Right ventricle myocardium superior (tissue), 1 donor: Measurements from ENCODE around the gene CHRNB2. TPM values are rescaled to one million over a fixed set of nuclear protein-coding genes. Genes with fewer than 3 reads are reported as not detected.

Experiments
- ATAC-seq: fragments of 200-7000 bp; cut with Tn5 transposase; one replicate; pipeline ENCODE4 v1.9.1; 2020; ENCODE audit warnings: mild to moderate bottlenecking; ENCODE audit not compliant: poor library complexity
- DNase-seq: peaks from one replicate; pipeline ENCODE4 v3.0.0-alpha.2; 2020
- intact Hi-C: fragments of 100-400 bp; cut with DNase I; formaldehyde crosslinking; loops from one replicate; pipeline ENCODE4 v1.11.2; 2022
- total RNA-seq: library from RNA; stranded (reverse); fragmentation: NEBNext Ultra II Directional; extraction: Animal tissue kit (Norgen Biotek cat#: 25700); gene quantifications from one replicate; pipeline ENCODE4 v1.2.1, GENCODE V29; 2021
- donor health status: DM: no; HTN: yes; CAD: no; lungs with severe emphysema.

The CHRNB2 gene
- total RNA-seq, 1 donor from 2014 or later, result not detected

DNA sequence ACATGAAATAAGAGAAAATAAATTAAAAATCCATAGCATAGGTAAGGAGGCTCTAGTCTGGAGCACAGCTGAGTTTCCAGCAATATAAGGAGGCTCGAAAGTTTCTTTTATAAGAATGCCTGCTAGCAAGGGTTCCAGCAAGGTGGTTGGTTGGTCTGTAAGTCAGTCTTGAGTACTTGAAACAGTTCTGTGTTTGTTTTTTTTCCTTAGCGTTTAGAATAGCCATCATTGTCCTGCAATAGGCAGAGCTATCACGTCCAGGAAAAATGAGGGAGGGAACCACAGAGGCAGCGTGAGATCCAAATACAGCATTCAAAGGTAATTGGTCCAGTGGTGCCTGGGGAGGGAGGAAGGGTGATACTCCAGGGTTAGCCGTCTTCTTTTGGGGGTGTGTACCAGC lies 17.5 kb upstream of the CHRNB2 start:
- intact Hi-C loops, result no loop called here
- DNase-seq (no peak), ATAC-seq (no peak)

DNA sequence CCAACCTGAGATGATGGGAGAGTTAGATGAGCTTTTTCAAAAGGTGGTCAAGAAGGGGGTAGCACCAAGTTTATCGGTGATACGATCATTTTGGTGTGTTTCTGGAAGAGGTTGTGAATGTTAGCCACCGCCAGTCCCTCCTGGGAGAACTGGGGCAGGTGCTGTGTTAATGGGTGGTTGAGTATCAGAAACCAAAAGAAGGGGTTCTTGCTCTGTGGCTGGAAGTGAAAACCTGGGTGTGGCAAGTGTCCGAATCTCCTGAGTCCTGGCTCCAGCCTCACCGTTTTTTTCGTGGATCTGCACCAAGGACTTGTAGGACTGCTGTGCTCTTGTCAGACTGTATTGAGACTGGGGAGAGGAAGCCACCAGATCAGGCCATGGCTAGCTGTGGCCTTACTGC lies 16.9 kb upstream of the CHRNB2 start:
- ATAC-seq, result no peak
- intact Hi-C loops, result no loop called here
- DNase-seq, result no peak

DNA sequence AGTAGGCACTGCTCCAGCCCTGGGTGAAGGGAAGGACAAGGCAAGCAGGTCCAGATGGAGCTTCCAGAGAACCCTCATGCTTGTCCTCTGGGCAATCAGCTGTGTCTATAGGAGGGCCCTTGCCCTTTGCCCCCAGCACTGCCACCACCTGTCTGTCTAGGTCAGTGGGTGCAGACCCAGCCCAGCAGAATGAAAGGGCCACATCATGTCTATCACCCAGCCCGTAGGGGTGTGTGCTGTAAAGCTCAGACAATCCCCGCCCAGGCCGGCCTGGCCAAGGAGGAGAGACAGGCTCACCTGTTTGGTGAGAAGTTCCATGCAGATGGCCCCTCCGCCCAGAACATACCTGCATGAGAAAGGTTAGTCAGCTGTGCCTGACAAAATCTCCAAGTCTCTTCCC lies 16.1 kb upstream of the CHRNB2 start:
- no peak for DNase-seq
- intact Hi-C loops, result no loop called here

DNA sequence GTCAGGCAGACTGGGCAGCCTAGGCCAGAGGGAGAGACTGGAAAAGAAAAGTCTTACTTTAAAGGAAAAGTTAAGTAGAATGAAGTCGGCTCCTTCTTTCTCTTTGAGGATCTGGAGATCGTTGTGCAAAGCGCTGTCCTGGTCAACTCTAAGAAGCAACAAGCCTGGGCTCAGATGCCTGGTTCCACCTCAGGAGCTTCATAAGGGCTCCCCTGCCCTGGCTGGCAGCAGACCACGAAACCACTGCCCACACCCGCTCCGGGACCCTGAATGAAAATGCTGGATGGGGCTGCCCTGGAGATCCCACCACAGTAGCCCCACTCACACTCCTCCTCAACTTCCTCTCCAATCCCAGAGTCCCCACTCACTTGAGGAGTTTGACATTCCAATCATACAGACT lies 15.5 kb upstream of the CHRNB2 start:
- DNase-seq, result no peak
- no peak for ATAC-seq
- intact Hi-C loops, result no loop called here

More for the DNA sequence above, 16.1 kb upstream of the CHRNB2 start:
- ATAC-seq, result no peak

DNA sequence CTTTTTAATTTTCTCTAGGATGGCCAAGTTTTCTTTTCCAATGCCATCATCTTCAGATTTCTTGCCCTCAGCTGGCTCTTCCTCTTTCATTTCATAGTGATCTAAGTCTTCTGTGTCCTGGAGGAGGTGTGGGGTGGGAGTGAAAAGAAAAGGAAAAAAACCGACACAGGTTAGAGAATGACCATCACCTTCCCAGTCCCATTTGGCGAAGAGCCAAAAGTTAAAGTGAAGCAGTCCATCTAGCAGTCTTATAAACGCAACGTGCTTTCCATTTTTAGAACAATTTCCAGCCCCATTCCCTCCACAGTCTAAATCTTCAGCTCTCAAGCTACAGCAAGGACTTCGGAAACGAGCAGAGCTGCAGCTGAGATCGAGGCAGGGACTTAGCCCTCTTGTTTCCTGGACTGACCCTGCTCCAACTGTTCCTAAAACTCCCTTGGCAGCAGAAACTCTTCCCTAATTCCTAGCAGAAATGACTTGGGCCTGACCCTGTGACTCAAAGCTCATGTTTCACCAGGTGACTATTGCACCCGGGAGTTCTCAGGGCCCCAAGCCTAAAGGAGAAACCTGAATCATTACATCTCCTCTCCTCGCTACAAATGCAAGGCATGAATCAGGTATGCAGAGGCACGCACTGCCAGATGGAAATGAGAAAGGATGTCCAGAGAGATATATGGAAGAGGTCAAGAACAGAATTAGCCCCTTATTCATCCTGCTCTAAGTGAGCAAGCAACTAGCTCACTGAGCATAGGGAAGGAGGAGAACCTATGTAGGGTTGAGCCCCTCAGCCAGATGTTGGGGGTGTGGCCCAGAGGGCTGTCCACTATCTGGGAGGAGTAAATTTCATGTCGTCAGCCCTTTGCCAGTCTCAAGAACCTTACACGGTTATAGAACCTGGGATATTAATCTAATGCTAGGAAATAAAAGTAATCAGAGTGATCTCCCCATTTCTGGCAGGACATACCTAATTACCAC lies 14.2 kb upstream of the CHRNB2 start:
- DNase-seq (no peak), ATAC-seq (no peak)
- intact Hi-C loops, result no loop called here

DNA sequence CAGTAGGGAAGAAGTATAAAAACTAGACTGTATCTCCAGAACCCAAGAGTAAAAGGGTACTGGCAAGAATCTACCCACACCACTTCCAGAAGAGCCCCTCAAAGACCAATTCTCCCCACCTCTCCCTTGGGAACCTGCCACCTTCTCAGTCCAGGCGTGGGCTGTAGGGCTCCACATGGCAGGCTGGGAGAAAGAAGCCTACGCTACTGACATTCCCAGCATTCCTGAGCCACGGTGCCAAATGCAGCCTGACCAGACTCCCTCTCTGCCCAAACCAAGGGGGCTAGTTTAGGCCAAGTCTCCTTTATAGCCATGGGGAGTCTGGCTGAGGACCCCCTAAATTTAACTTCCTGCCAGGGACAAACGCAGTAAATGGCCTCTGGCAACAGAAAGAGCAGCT lies 11.2 kb upstream of the CHRNB2 start:
- intact Hi-C loops, result no loop called here
- peak; percentile 51 for DNase-seq
- ATAC-seq, result no peak

DNA sequence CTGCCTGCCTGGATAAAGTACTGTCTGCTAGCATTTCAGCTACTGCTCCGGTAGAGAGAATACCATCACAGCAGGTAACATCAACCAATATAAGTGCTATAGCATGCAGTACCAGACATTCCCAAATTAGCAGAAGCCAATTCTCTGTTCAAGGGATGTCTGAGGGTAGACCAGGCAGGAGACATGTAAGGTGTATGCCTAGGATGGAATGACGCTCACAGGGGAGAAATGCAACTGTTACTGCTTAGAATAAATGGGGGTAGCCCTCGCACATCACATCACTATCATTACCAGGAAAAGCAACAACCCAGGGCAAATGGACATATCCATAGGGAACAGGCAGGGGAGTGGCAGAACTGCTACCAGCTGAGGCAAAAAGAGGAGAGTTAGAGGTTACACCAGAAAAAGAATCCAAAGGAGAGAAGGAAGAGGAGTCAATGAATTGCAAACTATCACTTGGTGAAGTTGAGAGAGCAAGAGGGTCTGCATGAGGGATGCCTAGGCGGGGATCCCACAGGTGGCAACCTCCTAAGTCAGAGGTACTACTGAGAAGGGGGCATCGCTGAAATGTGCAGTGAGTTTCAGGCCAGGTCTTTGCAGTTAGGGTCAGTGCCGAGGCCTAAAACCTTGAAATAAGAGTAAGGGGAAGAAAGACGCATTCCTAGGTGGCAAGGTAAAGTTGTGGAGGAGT lies 10.2 kb upstream of the CHRNB2 start:
- no peak for ATAC-seq
- DNase-seq, result no peak
- intact Hi-C loops, result no loop called here

DNA sequence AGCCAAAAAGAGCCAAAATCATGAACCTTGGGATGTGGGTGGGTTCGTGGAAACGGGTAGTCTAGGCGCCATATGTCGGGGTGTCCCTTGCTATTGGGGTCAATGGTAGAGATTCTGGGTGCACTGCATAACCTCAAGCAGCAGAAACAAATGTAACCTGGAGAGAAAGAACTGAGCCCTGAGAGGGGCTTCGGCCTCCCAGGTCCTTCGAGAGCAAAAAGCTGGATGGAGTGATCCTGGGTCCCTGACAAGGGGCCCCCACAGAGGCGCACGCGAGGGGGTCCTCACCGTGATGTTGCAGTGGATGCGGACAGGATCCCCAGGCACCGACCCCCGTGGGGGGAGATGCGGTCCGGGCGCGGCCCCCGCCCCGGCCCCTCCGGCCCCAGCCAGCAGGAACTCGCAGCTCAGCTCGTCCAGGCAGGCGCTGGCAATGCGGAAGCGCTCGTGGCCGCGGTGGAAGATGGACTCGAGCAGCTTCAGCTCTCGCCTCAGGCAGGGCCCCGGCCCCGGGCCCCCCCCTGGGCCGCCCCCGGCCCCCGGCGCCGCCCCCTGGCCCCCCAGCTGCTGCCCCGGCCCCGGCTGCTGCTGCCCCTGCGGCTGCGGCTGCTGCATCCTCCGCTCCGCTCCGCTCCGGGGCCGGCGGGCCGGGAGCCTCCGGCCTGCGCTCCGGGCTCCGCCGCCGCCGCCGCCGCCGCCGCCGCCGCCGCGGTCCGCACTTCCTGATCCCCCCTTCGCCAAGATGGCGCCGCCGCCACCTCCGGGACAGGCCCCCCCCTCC lies 9.4 kb upstream of the CHRNB2 start, which contains the start of gene UBE2Q1:
TSS of gene UBE2Q1 (minus strand) at position 724 of the 781 bp plus-strand sequence. CDS start at position 615, 109 bp downstream.
- intact Hi-C loops, result no loop called here
- ATAC-seq (no peak), DNase-seq (peak; percentile 80)

DNA sequence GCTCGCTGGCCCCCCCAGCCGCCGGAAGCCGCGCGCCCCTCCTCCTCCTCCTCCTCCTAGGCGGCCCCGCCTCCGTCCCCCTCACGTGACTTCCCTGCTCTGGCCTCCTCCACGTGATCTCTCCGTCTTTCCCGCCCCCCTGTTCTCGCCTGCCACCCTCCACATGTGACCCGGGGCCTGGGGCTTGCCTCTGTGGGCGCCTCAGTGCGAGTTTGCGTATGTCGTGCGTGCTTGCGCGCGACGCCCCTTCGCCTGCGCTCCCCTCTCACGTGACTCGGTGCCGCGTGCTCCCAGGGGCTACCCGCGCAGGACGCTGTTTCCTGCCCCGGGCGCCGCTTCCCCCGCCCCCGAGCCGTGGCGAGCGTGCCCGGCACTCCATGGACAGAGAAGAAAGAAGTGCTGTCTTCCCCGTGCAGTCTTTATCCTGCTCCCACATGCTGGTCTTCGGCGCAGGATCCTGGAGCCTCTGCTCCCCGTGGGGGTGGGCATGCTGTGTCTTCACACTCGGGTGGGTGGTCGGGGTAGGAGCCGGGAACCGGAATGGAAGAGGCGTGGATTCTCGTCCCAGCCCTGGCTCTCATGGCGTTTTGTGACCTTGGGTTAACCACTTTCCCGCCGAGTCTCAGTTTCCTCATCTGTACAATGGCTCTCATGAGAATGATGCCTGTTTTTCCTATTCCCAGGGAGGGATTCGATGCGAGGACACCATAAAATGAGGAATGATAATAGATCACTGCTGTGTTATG lies 8.7 kb upstream of the CHRNB2 start:
- intact Hi-C loops, result no loop called here
- DNase-seq, result peak; percentile 99
- peak; percentile 97 for ATAC-seq

DNA sequence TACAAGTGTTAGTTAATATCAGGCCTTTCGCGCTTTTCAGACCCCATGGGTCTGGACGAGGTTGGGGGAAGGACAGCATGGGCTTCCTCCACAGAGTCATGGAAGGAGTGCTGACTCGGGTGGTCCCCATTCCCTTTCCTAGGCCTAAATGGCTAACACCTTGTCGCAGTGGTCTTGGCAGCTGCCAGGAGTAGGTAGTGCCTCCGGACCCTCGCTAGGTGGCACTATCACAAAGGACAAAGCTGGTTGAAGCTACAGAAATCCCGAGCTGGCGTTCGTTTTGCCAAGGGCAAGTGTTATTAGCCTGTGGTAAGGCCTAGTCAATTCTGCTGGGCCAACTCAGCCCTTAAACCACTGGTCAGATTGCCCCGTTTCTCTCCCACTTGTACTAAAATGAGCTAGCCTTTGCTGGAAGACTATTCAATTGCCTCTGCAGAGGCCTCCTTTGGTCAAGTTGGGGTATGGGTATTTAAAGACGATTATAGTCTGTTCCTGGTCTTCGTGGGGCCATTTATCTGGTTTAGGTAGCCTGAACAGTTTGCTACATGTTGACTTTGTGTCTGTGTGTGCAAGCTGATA lies 8.0 kb upstream of the CHRNB2 start:
- intact Hi-C loops, result loop anchor here (5.0 to 10.0 kb wide), 3 partner anchors 105 to 323 kb away; no protein-coding TSS in a partner anchor
- DNase-seq, result peak; percentile 85
- peak; percentile 80 for ATAC-seq

DNA sequence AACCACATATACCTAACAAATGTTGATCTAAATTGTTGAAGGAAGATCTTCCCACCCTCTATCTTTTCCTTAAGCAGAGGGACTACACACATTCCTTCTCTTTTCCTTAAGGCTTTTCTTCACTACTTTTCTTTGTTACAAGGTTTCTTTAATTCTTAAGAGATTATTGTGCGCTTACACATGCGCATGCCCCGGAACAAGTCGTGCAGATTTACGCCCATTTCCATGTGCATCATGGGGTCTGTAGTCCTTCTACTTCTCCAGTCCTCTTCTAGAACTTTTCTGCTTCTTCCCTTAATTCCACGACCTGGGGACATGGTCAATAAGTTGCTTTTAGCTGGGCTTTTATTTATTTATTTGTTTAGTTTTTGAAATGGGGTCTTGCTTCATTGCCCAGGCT lies 1.7 kb upstream of the CHRNB2 start:
- ATAC-seq (no peak), DNase-seq (no peak)
- intact Hi-C loops, result loop anchor here (10.0 kb wide), 2 partner anchors 99 to 199 kb away; no protein-coding TSS in a partner anchor

DNA sequence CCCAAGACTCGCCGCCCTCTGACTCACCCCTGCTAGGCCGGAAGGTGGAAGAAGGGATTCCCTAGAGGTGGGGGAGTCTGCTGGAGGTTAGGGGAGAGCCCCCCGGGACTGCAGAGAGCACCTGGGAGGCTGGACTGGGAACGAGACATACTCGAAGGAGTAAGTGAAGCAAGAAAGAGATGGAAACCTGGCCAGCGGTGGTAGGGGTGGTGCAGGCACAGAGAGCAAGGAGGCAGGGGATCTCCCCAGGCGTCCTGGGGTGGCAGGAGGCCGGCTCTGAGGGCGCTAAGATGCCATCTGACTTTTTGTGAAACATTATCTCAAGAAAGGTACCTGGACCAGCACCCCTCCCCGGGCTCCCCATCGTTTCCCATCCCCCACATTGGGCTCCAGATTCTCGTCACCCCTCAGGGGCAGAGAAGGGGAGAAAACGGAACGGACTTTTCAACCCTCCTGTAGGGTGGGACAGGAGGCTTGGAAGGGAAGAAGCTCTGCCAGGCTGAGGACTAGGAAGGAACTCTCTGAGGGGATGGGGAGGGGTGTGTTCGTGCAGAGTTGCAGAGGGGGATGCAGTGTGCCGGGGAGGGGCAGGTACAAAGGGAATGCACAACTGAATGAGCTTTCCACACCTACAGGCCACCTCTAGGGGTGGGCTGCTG lies 708 bp downstream of the CHRNB2 start:
- intact Hi-C loops, result loop anchor here (10.0 kb wide), 2 partner anchors 97 to 197 kb away; no protein-coding TSS in a partner anchor
- DNase-seq (no peak), ATAC-seq (peak; percentile 14)

DNA sequence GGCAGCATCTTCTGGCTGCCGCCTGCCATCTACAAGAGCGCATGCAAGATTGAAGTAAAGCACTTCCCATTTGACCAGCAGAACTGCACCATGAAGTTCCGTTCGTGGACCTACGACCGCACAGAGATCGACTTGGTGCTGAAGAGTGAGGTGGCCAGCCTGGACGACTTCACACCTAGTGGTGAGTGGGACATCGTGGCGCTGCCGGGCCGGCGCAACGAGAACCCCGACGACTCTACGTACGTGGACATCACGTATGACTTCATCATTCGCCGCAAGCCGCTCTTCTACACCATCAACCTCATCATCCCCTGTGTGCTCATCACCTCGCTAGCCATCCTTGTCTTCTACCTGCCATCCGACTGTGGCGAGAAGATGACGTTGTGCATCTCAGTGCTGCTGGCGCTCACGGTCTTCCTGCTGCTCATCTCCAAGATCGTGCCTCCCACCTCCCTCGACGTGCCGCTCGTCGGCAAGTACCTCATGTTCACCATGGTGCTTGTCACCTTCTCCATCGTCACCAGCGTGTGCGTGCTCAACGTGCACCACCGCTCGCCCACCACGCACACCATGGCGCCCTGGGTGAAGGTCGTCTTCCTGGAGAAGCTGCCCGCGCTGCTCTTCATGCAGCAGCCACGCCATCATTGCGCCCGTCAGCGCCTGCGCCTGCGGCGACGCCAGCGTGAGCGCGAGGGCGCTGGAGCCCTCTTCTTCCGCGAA lies 3.8 kb downstream of the CHRNB2 start:
- ATAC-seq, result no peak
- no peak for DNase-seq
- intact Hi-C loops, result no loop called here

DNA sequence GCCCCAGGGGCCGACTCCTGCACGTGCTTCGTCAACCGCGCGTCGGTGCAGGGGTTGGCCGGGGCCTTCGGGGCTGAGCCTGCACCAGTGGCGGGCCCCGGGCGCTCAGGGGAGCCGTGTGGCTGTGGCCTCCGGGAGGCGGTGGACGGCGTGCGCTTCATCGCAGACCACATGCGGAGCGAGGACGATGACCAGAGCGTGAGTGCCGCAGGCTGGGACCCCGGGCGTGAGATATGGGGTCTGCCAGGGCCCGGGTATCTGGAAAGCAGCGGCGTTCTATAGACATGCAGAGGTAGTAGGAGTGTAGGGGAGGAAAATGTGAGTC lies 4.3 kb downstream of the CHRNB2 start:
- intact Hi-C loops, result no loop called here
- no peak for ATAC-seq
- DNase-seq, result no peak

DNA sequence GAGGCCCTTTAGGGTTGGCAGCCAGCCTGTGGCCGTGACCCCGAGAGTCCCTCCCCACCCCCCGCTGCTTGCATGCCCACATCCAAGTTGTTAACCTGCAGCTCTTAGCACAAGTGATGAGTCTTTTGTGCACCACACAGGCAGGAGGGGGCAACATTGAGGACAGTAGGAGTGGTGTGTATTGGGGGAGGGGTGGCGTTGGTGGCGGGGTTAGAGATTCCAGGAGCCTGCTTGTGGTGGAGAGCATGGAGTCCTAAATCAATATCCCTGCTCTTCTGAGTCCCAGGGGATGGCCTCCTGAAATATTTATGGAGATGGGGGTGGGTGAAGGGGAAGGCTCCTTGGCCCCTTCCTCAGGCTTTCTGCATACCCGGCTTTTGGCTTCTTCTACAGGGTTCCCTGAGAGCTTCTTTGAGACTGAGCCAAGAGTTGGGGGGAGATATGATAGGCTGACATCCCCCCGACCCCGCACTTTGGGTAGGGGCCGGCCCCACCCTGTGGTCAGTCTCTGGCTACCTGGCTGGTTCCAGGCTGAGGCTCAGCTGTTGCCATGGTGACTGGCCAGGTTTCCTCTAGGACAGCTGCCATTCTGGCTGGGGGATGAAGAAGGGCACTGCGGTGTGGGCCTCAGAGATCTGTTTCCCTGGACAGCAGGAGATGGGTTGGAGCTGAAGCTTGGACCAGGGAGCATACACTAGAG lies 5.0 kb downstream of the CHRNB2 start:
- no peak for DNase-seq
- intact Hi-C loops, result no loop called here
- no peak for ATAC-seq

DNA sequence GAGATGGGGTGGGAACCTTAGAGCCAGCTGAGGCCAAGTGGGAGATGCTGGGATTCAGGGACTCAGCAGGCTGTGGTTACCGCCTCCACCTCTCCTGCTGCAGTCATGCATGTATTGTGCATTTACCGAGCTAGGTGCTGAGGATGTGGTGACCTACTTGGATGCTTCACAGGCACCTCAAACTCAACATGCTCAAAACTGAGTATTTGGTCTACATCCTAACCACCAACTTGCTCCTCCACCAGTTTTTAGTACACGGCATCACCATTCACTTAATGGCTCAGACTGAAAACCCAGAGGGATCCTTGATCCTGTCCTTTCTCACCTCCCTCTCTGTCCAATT lies 5.6 kb downstream of the CHRNB2 start:
- ATAC-seq, result no peak
- intact Hi-C loops, result no loop called here

More for the DNA sequence above, 5.6 kb downstream of the CHRNB2 start:
- DNase-seq, result no peak
